Central memory CD4-positive, alpha-beta T cell (primary cell): ENCODE measurements around the gene NRIP3.
A peak's percentile ranks its signal among the peaks of the same experiment; 100 is the strongest.

Experiments used
- DNase-seq: peaks from one replicate; pipeline ENCODE4 v3.0.0; 2022
- total RNA-seq, 3 experiments: gene quantifications; one replicate each; lab custom pipeline; 2026; lab: John Stamatoyannopoulos, UW

NRIP3 gene
- 2.4 to 10.2 (median 5.7) reads per million in 3 experiments for total RNA-seq

DNA sequence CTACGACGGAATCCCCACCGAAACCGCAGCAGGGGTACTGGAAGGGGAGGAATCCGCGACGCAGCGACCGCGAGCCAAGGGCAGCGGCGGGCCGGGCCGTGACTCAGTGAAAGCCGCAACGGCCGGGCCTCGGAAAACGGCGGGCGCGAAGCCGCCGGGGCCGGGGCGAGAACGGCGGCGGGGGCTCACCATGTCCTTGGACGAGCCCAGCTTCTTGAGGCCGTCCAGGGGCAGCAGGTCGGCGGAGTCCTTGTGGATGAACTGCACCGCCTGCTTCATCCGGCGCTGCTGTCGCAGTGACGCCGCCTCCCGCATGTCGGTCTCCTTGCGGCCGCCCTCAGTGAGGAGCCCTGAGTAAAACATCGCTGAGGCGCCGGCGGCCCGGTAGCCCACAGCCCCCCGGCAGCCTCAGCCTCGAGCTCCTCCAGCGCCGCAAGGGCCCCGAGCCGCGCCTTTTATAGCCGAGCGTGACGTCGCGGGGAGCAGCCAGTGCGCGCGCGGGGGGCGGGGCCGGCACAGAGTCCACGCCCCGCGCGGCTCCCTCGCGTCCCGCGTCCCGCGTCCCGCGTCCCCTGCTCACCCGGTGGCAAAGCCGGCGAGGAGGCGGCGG, at the start of gene NRIP3:
NRIP3 (minus strand) TSS at position 429 of the 610 bp plus-strand sequence; CDS start at position 363, 66 bp downstream.
- peak; percentile 81 for DNase-seq

DNA sequence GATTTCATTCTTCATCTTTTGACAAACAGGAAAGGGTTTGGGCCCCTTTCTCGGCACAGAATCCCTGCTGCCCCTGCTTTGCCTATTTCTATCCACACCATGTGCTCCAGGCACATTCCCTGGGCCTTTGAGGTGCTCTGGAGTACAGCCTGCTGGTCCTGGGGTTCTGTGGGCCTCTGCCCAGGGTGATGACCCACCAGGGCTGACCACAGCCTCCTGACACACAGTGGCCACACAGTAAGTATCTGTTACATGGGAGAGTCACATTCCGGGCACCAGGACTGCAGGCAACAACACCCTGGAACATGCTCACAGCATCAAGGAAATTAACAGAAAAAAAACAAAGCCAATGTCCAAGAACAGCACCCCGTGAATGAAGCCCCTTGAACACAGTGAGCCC, 48.5 kb upstream of the NRIP3 start:
- DNase-seq: no peak

DNA sequence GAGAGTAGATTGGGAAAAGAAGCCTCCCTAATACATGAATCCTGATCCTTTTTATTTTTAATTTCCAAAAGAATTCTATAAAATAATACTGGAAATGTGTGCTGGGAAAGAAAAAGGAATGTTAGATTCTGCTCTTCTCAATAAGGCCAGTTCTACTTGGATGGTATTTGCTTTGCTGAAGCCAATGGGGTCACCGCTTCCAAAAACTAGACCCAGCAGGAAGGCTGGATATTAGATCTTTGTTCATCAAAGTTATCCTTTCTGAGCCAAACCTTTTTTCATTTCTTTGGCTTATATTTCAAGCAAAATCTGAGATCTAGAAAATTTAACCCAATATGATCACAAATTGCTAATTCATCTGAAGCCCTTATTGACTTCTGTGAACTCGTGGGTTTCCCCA, 46.2 kb upstream of the NRIP3 start:
- DNase-seq: no peak

- no peak for DNase-seq
Measured at GRCh38 chr11:9047964-9048523, 44.2 kb upstream of the NRIP3 start.

GRCh38 chr11:9046481-9046880, 42.7 kb upstream of the NRIP3 start:
- no peak for DNase-seq

DNA sequence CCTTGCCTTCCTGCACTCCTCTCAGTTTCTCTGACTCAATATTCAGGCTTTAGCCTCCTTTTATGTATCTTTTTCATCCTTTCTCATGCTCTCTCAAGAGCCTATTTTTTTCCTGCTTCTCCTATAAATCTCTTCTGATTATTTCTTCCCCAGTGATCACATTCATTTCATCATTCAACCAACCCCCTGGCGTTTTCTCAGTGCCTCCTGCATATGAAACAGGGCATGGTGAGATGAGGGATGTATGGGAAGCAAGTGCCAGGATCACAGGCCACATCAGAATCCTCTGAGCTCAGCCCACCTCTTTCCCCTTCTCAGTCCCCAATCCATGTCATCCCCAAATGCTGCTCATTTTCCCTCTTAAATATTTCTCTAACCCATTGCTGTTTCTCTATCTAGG, 38.7 kb upstream of the NRIP3 start:
- no peak for DNase-seq

DNA sequence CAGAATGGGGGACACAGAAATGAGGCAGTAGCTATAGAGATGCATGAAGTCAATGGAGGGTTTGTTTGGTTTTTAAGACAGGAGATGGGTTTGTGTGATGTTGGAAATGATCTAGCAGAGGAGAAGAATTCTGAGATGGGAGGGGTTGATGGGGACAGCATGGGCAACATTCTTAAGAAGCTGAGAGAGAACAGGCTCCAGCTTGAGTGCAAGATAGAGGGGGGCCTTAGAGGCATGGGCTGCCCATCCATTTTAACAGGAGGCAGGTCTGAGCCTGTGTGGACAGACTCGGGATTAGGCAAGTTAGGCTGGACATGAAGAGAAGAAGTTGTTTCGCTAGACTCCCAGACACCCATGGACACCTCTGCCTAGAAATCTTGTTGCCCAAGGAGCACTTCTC, 37.9 kb upstream of the NRIP3 start:
- DNase-seq: no peak

DNA sequence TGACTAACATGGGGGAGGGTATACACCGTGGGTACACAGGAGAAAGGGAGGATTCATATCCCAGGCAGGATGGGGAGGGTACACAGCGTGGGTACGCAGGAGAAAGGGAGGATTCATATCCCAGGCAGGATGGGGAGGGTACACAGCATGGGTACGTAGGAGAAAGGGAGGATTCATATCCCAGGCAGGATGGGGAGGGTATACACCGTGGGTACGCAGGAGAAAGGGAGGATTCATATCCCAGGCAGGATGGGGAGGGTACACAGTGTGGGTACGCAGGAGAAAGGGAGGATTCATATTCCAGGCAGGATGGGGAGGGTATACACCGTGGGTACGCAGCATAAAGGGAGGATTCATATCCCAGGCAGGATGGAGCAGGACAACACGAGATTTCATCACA, 36.6 kb upstream of the NRIP3 start:
- DNase-seq: no peak

DNA sequence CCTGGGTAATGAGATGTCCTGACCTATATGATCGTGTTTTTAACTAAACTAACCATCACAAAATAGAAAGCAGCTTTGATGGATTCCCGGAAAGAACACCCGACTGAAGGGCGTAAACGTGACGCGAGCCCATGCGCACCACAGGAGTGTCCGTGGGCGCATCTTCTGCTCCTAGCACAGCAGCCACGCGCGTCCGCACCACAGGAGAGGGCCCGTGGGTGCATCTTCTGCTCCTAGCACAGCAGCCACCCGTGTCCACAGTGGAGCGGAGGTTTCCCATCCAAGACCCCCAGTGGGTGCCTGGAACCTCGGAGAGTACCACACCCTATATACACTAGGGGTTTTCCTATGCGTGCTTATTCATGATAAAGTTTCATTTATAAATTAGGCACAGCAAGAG, 36.1 kb upstream of the NRIP3 start:
- DNase-seq: no peak

- DNase-seq: no peak
Measured at GRCh38 chr11:9039198-9039597, 35.4 kb upstream of the NRIP3 start.

DNA sequence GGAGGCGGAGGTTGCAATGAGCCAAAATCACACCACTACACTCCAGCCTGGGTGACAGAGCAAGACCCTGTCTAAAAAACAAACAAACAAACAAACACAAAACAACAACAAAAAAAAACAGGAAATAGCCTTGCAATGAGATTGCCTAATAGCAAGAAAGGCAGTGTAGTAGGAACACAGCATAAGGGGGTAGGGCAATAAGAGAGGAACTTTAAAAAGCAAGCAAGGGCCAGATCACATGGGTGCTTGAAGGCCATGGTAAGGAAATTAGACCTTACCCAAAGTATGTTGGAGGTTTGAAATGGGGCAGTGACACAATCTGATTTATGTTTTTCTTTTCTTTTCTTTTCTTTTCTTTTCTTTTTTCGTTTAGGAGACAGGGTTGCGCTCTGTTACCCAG, 34.7 kb upstream of the NRIP3 start:
- DNase-seq: no peak

DNA sequence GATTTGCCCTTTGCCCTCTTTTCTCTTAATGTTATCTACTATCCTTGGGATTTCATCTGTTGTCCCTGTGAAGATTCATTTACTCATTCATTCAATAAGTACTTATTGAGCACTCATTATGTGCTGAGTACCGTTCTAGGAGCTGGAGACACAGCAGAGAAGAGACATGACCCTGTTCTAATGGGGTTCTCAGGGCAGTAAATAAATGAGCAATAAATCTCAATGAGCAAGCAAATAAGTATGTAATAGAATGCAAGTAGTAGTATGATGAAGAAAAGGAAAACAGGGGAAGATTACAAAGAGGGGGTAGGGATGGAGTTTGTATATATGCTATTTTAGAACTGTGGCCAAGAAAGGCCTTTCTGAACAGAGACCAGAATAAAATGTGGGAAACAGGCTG, 34.2 kb upstream of the NRIP3 start:
- DNase-seq: no peak

GRCh38 chr11:9037046-9037780, 33.4 kb upstream of the NRIP3 start:
- DNase-seq: no peak

DNA sequence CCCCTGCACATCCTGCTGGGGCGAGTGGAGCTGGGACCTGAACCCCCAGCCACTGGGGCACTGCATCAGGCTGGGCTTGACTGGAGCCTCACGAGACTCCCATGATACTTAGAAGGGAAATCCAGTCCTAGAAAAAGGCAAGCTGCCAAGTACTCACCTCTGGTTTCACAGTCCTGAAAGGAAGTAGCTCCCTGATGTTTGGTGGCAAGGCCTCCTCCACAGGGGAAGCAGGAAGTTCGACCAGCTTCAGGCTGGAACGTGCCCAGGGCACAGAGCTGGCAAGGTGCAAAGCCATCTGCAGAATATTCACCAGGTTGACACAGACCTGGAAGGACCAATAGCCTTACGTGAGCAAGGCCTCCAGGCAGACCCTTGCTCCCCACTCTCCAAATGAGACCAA, 26.8 kb upstream of the NRIP3 start:
- DNase-seq: no peak

- no peak for DNase-seq
Measured at GRCh38 chr11:9029422-9029821, 25.6 kb upstream of the NRIP3 start.

- DNase-seq: no peak
Measured at GRCh38 chr11:9028581-9028980, 24.8 kb upstream of the NRIP3 start.

GRCh38 chr11:9025101-9025850, 21.5 kb upstream of the NRIP3 start:
- no peak for DNase-seq

- no peak for DNase-seq
Measured at GRCh38 chr11:9022961-9023680, 19.3 kb upstream of the NRIP3 start.

DNA sequence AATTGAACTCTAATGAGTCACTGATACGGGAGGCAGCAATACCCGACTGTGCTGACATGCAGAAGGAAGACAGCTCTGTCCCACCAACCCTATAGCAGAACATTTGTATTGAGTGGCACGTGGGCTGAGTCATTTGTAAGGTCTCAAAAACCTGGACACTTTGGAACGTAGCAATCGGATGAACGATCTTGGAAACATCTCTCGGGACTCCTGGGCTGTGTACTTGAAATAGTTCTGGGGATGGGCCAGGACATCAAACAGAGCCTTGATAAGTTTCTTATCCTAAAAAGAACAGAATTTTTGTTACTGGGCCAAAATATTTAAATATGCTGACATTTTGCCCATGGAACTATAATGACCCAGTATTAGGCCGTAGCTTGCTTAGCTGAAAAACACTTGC, 17.1 kb upstream of the NRIP3 start:
- no peak for DNase-seq

DNA sequence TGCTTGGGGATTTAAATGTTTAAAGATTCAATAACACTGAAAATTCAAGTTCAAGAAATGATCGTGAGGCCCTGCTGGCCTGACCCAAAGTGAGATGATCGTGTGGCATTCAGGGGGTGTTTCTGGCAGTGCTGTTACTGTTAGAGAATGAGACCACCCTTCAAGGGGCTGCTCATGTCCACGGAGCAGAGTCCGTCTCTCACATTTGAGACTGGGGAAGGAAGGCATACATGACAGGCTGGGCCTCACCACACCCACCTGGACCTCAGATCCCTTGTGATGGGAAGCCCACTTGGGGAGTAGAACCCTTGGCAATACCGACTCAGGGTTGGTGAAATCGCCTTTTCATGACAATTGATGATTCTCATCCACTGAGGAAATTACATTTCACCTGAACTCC, 16.1 kb upstream of the NRIP3 start:
- no peak for DNase-seq

- DNase-seq: no peak
Measured at GRCh38 chr11:9017773-9018172, 14.0 kb upstream of the NRIP3 start.

- no peak for DNase-seq
Measured at GRCh38 chr11:9016916-9017642, 13.3 kb upstream of the NRIP3 start.
